Activated gamma-delta T cell (primary cell): ENCODE results near the gene DPP10.

ENCODE experiments used
- DNase-seq: peaks from one replicate; lab custom pipeline; 2025; lab: John Stamatoyannopoulos, UW

Gene DPP10

DNA sequence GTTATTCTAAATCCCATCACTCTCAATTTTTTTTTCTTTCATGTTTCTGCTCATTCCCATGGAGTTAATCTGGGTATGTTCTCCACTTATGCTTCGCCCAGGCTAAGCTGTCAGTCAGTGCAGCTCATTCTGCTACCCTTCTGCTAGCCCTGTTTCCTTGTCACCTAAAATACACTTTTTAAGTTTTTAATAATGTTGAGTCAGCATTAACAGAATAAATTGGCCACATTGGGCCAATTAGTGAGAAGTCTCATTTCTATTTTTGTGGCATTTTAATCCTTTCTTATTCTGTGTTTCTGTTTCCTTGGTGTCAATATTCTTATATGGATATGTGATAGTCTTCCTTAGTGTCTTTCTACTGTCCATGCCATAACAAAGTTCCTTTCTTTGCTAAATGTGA, 1126.2 kb downstream of the DPP10 start:
- no peak for DNase-seq

DNA sequence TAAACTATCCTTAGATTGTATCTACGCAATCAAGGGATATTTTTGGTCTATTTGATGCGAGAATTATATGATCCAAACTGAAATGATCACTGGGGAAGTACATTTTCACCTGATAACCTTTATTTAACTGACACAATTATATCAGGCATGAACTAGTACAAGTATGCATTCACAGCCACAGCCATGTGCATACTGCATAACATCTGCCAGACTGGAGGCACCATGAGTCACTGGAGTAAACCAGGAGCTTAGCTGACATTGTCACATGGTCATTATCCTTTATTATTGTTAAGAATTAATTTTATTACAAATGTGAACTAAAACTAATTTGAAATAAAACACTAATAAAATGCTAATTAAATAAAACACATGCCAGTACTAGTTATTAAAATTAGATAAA, 1127.1 kb downstream of the DPP10 start:
- DNase-seq = no peak

DNA sequence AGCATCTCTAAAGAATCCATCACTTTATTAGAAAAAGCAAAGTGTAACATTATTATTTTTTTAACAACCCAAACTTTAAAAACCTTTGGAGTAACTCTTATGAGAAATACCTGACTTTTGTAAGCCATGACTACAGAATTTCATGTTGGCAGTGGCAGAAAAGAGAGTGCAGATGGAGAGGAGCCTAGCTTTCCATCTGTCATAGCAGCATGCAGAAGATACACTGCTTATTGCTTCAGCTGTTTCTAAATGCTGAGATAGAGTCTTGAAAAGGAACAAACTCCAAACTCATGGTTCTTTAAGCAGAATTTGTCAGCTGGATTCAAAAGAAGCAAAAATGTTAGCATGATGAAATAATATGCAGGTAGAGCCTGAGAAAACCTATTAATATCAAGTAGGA, 1130.3 kb downstream of the DPP10 start:
- DNase-seq = no peak

DNA sequence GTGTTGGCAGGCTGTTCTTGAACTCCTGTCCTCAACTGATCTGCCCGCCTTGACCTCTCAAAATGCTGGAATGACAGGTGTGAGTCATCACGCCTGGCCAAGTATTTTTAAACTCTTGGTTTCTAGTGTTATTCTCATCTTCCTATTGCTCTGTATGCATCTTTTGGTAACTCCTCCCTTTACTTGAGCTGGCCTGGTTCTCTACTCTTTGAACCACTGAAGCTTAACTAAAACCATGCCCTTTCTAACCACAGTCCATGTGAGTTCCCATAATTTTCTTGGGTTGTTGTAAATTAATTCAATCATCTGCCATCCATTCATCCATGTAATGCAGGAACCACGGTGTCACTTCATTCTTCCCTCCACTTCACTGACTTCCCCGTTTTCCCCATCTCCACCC, 1131.3 kb downstream of the DPP10 start:
- DNase-seq = no peak

DNA sequence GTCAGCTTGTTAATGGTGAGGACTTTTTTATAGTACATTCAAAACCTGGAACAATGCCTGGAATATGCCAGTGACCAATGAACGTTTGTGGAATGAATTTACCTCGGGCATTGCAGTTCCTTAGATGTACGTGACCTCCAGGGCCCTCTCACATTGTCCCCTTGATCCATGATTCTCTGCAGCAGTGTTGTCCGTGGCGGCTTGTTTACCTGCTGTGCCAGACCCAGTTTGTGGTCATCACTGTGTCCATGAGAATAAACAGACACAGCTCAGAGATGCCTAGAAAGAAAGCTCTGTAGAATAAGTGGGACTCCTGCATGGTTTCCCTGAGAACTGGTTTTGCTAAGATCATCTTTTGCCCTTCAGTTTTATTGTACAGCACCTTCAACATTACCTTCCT, 1132.2 kb downstream of the DPP10 start:
- DNase-seq = no peak

DNA sequence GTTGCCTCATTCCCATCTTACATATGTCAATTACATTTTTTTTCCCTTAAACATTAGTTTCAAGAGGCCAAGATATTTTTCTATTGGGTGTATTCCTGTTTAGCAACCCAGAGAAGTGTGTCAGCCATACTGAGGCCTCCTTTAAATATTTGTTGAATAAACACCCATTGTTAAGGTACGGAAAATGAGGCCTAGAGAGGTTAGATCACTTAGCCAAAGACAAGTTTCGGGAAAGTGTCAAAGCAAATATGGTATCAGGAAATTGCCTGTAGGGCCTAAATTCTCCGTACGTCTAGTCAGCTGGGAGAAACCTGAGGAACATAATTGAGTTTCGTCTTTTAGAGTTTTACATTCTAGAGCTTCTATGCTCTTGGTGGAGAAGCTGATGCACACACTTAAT, 1138.3 kb downstream of the DPP10 start:
- DNase-seq = no peak

DNA sequence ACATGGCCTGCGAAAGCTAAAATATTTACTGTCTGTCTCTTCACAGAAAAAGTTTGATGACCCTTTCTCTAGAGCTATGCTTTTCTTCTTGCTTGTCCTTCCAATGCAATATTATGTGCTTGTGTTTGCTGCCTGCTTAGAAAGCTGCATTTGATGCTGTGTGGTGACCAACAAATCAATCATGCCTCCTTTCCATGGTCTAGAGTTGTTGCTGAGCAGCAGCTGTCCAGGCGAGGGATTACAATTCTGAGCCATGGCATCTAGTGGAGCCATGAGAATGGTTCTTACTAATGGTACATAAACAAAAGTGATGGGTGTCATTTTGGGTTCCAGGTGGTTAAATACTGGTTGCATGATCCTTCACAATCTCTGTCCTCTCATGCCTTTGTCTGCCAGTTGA, 1142.1 kb downstream of the DPP10 start:
- DNase-seq = no peak

DNA sequence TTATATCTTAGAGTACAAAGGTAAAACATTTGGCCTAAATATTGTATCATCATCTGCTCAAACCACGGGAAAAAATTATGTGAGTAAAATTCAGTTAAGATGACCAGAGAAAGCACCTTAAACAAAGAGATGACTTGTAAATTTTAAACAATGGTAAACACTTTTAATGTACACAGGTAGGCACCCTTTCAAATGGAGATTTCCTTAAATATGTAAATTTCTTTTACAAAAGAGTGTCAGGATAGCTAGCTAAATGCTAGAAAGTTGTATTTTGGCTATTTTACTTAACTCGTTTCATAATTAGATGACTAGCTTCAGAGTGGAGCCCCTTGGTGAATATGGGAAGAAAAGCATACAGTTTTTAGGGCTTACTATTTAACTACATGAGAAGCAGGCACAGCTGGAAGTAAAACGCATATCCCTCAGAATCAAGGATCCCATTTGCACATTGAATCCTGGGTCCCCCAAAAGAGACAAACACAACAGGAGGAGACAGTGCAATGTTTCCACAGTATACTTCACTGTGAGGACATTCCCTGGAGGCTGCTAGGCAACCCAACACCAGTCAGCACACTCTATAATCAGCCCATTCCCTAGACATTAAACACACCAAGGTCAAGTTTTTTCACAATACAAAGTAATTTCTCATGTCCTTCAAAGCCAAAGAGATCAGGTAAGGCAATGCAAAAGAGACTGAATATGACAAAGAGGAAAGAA, 1154.4 kb downstream of the DPP10 start:
- DNase-seq = no peak

DNA sequence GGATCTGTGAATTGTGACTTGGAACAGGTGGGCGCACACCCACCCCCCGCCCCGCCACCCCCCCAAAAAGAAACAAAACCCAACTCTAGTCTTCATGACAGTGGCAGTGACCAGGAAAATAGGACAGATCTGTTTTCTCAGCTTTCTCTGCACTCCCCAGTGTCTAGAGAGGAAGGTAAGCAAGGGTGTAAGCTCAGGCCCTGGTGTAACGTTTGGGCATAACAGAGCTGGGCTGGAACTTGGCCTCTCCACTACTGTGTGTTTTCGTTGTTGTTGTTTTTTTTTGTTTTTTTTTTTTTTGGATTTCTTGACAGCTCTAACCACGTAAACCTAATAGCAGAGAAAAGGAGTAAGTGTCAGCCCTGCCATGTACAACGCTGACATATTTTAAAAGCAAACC, 1160.8 kb downstream of the DPP10 start:
- no peak for DNase-seq

DNA sequence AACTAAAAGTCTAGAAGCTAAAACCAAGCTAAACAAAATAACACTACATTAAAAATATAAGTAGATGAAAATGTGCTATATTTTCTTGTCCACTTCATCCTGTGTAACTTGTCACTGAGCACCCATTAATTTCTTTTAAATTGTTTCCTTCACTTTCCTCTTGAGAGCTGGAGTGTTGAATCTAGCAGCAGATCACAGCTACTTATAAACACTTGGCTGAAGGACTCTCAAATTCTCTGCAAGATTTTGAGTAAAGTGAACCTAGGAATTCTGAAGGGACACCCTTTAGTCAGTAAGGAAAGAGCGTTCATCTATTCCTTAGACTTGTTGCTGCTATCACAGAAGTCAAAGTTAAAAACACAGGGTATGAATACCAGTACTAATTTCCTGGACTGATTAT, 1163.9 kb downstream of the DPP10 start:
- DNase-seq = no peak

DNA sequence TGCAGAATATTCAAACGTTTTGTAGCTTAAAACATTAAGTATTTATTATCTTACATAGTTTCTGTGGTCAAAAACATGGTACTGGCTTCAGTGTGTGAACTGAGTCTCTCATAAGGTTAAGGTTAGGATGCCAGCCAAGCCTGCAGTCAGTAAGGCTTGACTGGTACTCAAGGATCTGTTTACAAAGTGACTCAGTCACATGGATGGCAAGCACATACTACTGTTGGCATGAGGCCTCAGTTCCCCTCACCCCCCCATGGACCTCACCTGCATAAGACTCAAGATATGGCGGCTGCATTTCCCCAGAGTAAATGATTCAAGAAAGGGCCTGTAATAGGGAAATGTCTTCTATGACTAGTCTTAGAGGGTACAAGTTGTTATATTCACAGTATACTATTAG, 1167.5 kb downstream of the DPP10 start:
- no peak for DNase-seq

DNA sequence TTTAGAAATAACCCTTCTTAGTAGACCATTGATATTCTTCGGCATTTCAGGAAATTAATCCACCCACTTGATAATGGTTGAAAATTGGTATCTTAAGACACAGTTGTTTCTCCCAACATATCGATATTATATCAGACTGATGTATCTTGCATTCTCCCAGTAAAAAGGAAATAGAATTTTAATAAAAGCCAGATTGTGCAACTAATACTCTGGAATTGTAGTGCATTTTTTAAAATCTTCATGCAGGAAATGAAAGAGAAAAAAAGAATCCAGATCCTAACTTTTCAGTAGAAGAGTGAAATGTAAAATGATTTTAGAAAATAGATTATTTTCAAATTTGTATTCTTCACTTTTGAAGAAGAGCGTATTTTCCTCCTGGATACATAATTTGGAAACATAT, 1168.4 kb downstream of the DPP10 start:
- no peak for DNase-seq

DNA sequence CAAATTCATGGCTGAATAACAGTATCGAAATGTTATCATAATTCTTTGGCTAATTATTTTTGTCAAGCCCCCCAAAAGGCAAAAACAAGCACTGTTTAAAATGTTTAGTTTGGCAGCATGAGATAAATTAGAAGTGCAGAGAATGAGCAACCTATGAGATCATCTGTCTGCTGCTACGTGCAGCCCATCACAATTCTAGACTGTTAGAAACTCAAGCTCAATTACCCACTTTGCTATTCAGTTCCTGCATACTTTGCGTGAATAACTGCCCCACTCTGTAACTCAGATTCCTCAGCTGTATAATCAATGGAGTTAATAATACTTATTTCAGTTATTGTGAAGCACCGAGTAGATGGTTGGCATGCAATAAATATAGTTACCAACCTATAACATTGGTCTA, 1181.9 kb downstream of the DPP10 start:
- DNase-seq = no peak

DNA sequence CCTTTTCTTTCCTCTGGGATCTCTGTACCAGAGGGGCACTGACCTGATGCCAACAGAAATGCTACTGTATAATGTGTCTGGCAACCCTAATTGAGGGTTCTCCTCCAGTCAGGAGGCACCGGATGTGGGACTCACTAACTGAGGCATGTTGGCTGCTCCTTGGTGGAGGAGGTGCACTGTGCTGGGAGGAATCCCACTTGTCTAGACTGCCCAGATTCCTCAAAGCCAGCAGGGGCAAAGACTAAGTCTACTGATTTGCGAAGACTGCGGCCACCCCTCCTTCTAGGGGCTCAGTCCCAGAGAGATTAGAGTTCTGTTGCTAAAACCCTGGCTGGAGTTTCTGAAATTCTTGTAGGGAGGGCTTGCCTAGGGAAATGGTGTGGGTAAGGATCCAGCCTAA, 1192.1 kb downstream of the DPP10 start:
- DNase-seq = no peak

DNA sequence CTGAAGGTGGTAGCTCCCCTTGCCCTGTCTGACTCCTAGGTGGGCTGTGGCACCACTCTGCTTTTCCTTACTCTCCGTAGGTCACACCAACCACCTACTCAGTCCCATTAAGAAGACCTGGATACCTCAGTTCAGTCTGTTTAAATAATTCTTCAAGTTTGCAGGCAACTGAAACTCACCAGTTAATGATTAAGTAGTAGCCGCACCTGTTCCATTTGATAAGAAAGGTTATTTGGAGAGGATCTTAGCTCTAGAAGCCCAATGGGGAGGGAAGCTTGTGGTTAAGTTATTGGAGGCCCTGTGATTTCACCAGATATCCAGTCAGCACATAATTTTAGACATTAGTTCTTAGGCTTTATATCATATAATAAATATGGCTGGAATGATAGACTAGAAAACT, 1193.0 kb downstream of the DPP10 start:
- no peak for DNase-seq

DNA sequence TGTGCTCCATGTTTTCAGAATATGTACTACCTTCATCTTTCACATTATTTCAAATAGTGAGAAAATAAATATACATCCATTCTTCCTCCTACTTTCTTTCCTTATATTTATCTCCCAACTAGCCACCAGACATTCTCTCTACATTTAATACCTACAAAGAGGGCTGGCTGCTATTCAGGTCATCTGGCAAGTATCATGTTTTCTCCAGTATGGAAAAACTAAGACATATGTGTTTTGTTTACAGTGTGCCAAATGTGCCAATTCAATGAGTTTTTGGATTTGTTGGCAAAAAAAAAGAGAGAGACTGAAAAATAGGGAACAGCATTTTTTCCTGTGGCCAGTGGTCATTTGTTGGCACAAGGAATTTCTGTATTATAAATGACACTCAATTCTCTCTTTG, 1207.3 kb downstream of the DPP10 start:
- no peak for DNase-seq

DNA sequence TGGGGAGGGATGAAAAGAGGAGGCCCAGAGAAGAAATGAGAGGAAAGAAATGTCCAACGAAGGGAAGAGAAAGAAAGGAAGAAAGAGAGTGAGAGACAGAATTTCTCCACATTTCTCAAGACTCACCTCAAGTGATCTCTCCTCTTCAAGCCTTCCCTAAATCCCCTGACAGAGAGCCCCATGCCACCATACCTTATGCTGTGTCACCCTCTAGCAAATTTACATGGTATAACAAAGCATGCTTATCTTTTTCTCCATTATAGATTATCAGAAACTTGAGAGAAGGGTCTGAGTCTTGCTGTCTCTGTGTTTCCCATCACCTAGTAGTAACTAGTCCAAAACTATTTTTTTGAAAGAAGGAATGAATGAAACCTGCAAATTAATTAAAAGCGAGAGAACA, 1208.4 kb downstream of the DPP10 start:
- DNase-seq = no peak

DNA sequence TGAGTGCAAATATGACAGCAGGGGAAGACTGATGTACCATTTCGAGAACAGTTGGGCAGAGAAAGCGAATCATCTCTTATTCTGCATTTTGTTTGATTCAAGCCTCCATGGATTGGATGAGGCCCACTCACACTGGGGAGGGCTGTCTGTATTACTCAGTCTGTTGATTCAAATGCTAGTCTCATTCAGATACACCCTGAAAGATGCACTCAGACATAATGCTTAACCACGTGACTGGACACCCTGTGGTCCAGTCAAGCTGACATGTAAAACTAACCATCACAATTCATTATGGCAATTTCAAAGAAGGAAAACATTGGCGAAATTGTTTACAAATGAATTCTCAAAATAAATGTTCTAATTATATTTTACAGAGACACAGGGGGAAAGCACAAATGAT, 1210.2 kb downstream of the DPP10 start:
- no peak for DNase-seq

DNA sequence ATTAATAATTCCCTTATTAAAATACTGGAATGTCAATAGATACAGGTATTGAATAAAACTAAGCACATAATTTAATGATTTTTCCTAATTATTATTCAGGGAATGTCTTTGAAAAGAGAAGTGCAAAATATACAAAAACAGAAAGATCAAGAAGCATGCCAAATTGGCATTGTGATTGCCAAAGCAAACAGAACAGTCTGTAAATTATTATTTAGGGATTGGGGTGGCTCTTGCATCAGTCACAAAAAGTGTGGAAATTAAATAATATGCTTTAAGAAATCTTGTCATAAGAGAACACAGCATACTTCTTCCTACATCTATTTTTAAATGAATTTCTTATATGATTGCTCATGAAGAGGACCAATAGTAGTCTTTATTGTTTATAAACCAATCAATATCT, 1211.9 kb downstream of the DPP10 start:
- no peak for DNase-seq

DNA sequence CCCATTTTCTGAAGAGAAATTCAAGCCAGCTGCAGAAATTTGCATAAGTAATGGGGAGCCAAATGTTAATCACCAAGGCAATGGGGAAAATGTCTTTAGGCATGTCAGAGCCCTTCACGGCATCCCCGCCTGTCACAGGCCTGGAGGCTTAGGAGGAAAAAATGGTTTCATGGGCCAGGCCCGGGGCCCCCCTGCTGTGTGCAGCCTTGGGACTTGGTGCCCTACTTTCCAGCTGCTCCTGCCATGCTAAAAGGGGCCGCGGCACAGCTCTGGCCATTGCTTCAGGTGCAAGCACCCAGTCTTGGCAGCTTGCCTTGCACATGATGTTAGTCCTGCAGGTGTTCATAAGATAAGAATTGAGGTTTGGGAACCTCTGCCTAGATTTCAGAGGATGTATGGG, 1235.7 kb downstream of the DPP10 start:
- no peak for DNase-seq

DNA sequence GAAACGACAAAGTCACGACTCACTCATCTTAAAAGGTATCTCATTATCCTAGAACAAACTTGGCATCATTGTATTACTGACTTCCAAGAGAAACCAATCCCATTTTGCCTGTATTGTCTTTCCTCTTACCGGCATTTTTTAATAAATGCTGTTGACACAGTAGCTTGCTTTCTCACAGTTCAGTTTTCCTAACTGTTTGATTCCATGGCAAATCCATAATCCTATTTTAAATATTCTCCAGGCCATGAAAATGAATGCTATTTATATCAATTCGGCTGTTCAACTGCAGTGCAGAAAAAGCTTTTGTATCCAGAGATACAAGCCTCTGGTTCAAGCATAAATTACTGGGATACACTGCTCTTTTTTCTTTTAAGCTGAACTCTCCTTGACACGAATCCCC, 1241.9 kb downstream of the DPP10 start:
- no peak for DNase-seq

DNA sequence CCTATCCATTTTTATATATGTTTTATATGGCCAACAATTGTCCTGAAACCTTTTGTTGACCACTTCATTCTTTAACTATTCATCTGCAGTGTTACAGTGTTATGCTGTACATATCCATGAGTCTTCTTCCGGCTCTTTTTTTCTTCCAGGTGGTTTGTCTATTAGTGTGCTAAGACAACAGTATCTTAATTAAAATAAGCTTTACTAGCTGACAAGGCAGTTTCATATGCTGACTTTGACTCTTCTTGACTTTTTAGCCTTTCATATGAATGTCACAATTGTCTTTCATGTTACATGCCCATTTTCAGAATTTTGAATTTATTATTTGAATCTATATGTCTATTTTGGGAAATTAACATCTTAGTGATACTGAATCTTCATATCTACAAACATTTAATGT, 1249.0 kb downstream of the DPP10 start:
- DNase-seq = no peak

DNA sequence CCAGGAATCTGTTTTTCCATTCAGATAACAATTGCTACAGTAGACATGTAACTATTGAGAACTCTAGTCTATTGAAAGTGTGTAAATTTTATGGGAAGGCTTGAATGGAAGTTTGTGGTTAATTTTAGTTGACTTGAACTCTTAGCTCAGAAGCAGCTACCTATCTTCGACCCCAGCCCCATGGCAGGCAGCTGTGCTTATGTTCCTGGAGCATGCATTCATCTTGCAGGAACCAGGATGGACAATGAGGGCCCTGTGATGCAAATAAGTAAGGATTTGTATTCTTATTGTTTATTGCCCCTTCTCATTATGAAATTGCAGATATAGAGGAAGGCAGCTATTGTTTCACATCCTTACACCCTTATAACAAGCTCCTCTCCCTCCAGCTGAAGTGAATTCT, 1252.2 kb downstream of the DPP10 start:
- no peak for DNase-seq

DNA sequence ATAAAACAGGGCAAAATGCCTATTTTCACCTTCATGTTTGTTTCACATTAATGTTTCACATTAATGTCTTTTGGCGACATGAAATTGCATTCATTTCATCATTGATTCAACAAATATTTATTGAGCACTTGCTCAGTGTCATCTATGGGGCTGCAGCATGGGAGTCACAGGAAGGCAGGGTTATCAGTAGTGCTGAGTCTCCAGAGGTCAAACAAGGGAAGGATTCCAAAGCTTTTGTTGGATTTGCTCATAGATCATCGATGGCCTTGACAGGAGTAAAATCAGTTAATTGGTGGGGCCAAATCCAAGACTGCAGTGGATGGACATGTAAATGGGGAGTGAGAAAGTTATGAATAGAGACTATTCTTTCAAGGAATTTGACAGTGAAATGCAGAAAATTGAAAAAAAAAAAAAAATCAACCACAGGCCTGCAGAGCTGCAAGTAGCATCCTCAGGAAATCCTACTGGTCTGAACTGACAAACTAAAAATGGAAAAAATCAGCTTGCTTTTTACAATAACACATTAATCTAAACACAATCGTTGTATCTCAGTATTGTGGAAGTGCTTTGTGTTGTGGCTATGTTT, 1290.8 kb downstream of the DPP10 start:
- no peak for DNase-seq
